GM12891 (cell line): ENCODE measurements around the gene NUDT14.

Experiments
- PAX5 ChIP-seq: IDR thresholded peaks from 2 replicates; pipeline ENCODE4 v1.6.1; 2011; ENCODE audit warnings: low read length, moderate library complexity, mild to moderate bottlenecking; ENCODE audit not compliant: insufficient read depth, severe bottlenecking
- POLR2A ChIP-seq: IDR thresholded peaks from 2 replicates; pipeline ENCODE4 v1.6.1; 2011; ENCODE audit warnings: low read depth, low read length, control low read depth
- POLR2AphosphoS5 ChIP-seq: IDR thresholded peaks from 2 replicates; pipeline ENCODE4 v1.6.1; 2011; ENCODE audit warnings: low read depth, low read length, control low read depth
- POU2F2 ChIP-seq: IDR thresholded peaks from 2 replicates; pipeline ENCODE4 v1.6.1; 2011; ENCODE audit warnings: low read depth, mild to moderate bottlenecking, control low read depth, low read length, moderate library complexity
- SPI1 ChIP-seq: IDR thresholded peaks from 2 replicates; pipeline ENCODE4 v1.6.1; 2011; ENCODE audit warnings: low read depth, low read length, control low read depth
- TAF1 ChIP-seq: IDR thresholded peaks from 2 replicates; pipeline ENCODE4 v1.6.1; 2011; ENCODE audit warnings: low read depth, low read length, control low read depth

GRCh38 chr14:105185001-105185400 lies 3.9 kb upstream of the NUDT14 start:
- TF ChIP-seq POLR2A, result no peak
- TF ChIP-seq POLR2AphosphoS5, result no peak
- no peak for TF ChIP-seq SPI1
- TF ChIP-seq POU2F2, result no peak
- no peak for TF ChIP-seq TAF1
- no peak for TF ChIP-seq PAX5
